GM12878 (cell line): ENCODE data around the gene SRA1. TPM values are rescaled to one million over a fixed set of nuclear protein-coding genes. Genes with fewer than 3 reads are reported as not detected.

Source experiments
- ATAC-seq: fragments of 200-7000 bp; cut with Tn5 transposase; 3 replicates; pipeline ENCODE4 v1.9.1; 2020; ENCODE audit warnings: mild to moderate bottlenecking, moderate library complexity
- BruUV-seq: library from RNA; stranded (reverse); fragments of 400-500 nt; replicated peaks from 2 replicates; lab custom pipeline; 2021; lab: Mats Ljungman, UMichigan
- CTCF ChIA-PET: fragments of 300-600 bp; sonication (Branson Sonifier 250); formaldehyde crosslinking; extraction: SDS; loops from one replicate; lab custom pipeline; 2021; ENCODE audit warnings: inconsistent platforms; lab: Yijun Ruan, JAX
- POLR2A ChIA-PET: fragments of 350-600 bp; formaldehyde crosslinking; extraction: SDS; loops from one replicate; lab custom pipeline; 2021; ENCODE audit warnings: inconsistent platforms; lab: Charles Lee
- RAD21 ChIA-PET: fragments of 300-600 bp; sonication (Branson Sonifier 250); formaldehyde crosslinking; loops from one replicate; lab custom pipeline; 2023; ENCODE audit warnings: antibody characterized with exemption; ENCODE audit not compliant: unreplicated experiment; lab: Charles Lee
- SMC1A ChIA-PET: fragments of 300-600 bp; sonication (Branson Sonifier 250); formaldehyde crosslinking; loops from one replicate; lab custom pipeline; 2023; ENCODE audit not compliant: unreplicated experiment, uncharacterized antibody; lab: Charles Lee
- DNase-seq: peaks from one replicate; pipeline ENCODE4 v3.0.0-alpha.2; 2011; ENCODE audit warnings: low read depth, low spot score
- FAIRE-seq: peaks from 3 replicates; lab custom pipeline; 2011; peaks lifted over from hg19 to GRCh38; lab: Jason Lieb, UNC
- H2AFZ ChIP-seq: 2 replicates; pipeline ENCODE4 v1.6.0; 2011; ENCODE audit warnings: low read depth, low read length, control low read depth; ENCODE audit not compliant: control insufficient read depth
- H3K27ac ChIP-seq: 2 replicates; pipeline ENCODE4 v1.5.1; 2011; ENCODE audit warnings: control low read depth; ENCODE audit not compliant: control insufficient read depth, insufficient read depth
- H3K27me3 ChIP-seq, 2 experiments: replicated peaks in 1 of 2; 2 replicates each; pipeline versions ENCODE4 v1.6.0 to v1.6.1; 2011; ENCODE audit warnings: low read length in 1 of 2; ENCODE audit not compliant: control insufficient read depth in 2 of 2, insufficient read depth in 2 of 2
- H3K36me3 ChIP-seq, 2 experiments: 2 replicates each; pipeline ENCODE4 v1.5.1; 2011; ENCODE audit warnings: low read length in 1 of 2; ENCODE audit not compliant: control insufficient read depth in 2 of 2, insufficient read depth in 2 of 2
- H3K4me1 ChIP-seq: 2 replicates; pipeline ENCODE4 v1.6.1; 2011; ENCODE audit warnings: mild to moderate bottlenecking, low read length, moderate library complexity, mixed read lengths; ENCODE audit not compliant: control insufficient read depth, insufficient read depth
- H3K4me2 ChIP-seq: 2 replicates; pipeline ENCODE4 v1.6.0; 2011; ENCODE audit warnings: control low read depth; ENCODE audit not compliant: control insufficient read depth, insufficient read depth
- H3K4me3 ChIP-seq: fragments of 200-600 bp; sonication (generic); 2 replicates; pipeline ENCODE4 v1.5.1; 2016
- H3K79me2 ChIP-seq: 2 replicates; pipeline ENCODE4 v1.6.0; 2011; ENCODE audit warnings: low read length; ENCODE audit not compliant: control insufficient read depth, insufficient read depth
- H3K9ac ChIP-seq: 2 replicates; pipeline ENCODE4 v1.8.0; 2011; ENCODE audit warnings: low read length, control low read depth, mixed read lengths; ENCODE audit not compliant: control insufficient read depth, insufficient read depth
- H3K9me3 ChIP-seq: replicated peaks from 3 replicates; pipeline ENCODE4 v1.5.1; 2011; ENCODE audit warnings: mild to moderate bottlenecking, low read length; ENCODE audit not compliant: control insufficient read depth, insufficient read depth
- H4K20me1 ChIP-seq: 2 replicates; pipeline ENCODE4 v1.6.0; 2011; ENCODE audit not compliant: control insufficient read depth, insufficient read depth
- CEBPB ChIP-seq, 2 experiments: fragments of 150-350 bp in 1 of 2; IDR thresholded peaks; 2 replicates each; pipeline ENCODE4 v1.6.1; 2012 to 2014; ENCODE audit warnings: low read depth in 2 of 2, low read length in 2 of 2, borderline replicate concordance in 1 of 2, inconsistent platforms in 1 of 2
- KLF5 ChIP-seq: fragments of 450-650 bp; IDR thresholded peaks from 2 replicates; pipeline ENCODE4 v1.6.1; 2014; ENCODE audit warnings: mild to moderate bottlenecking; ENCODE audit not compliant: partially characterized antibody
- PAX5 ChIP-seq: IDR thresholded peaks from 2 replicates; pipeline ENCODE4 v1.6.1; 2011; ENCODE audit warnings: low read depth, low read length, borderline replicate concordance
- PAX8 ChIP-seq: fragments of 450-650 bp; IDR thresholded peaks from 2 replicates; pipeline ENCODE4 v1.6.1; 2017; ENCODE audit warnings: mild to moderate bottlenecking, moderate library complexity
- RAD51 ChIP-seq: fragments of 450-650 bp; IDR thresholded peaks from 2 replicates; pipeline ENCODE4 v1.6.1; 2016; ENCODE audit warnings: moderate library complexity, mild to moderate bottlenecking, inconsistent platforms
- RB1 ChIP-seq: fragments of 450-650 bp; formaldehyde crosslinking; IDR thresholded peaks from 2 replicates; pipeline ENCODE4 v1.6.1; 2017; ENCODE audit warnings: mild to moderate bottlenecking, borderline replicate concordance
- SMARCA5 ChIP-seq: fragments of 450-650 bp; IDR thresholded peaks from 2 replicates; pipeline ENCODE4 v1.6.1; 2017; ENCODE audit warnings: mild to moderate bottlenecking
- SREBF1 ChIP-seq: IDR thresholded peaks from 2 replicates; pipeline ENCODE4 v1.6.1; 2012; ENCODE audit warnings: mild to moderate bottlenecking, low read length
- TCF3 ChIP-seq: IDR thresholded peaks from 2 replicates; pipeline ENCODE4 v1.6.1; 2012; ENCODE audit warnings: low read depth, mild to moderate bottlenecking, low read length, borderline replicate concordance; ENCODE audit not compliant: insufficient read depth
- WGBS: methylation state at CpG from one replicate; pipeline ENCODE4 v1.1.6; 2016; ENCODE audit warnings: low lambda C conversion rate; ENCODE audit not compliant: insufficient replicate concordance, insufficient coverage; ENCODE audit errors: missing lambda C conversion rate; 5-methylcytosine and 5-hydroxymethylcytosine counted together
- in situ Hi-C: fragments of 300-500 bp; cut with MboI; formaldehyde crosslinking; loops from 9 replicates; pipeline ENCODE4 v1.14.3; 2018; ENCODE audit warnings: mixed read lengths
- intact Hi-C: fragments of 100-400 bp; cut with micrococcal nuclease; formaldehyde crosslinking; loops from one replicate; pipeline ENCODE4 v1.14.2; 2022; ENCODE audit not compliant: unreplicated experiment
- microRNA-seq: library from miRNA; unstranded; fragments of <30 nt; microRNA quantifications from one replicate; pipeline ENCODE4, GENCODE V29; 2018
- polyA plus RNA-seq, 11 experiments: library from polyadenylated mRNA; depleted of rRNA in 4 of 11; unstranded in 6 of 11; stranded (reverse) in 5 of 11; fragments of >200 nt; fragmentation: Nextera tagmentation in 4 of 11; fragmentation: Illumina TruSeq in 1 of 11; extraction: Ambion mirVana in 4 of 11; extraction: Trizol in 1 of 11; gene quantifications; 1 replicate in 1 of 11; 2 replicates in 10 of 11; pipeline versions ENCODE4 v1.2.1 to v1.2.3, GENCODE V29; 2011 to 2016; ENCODE audit warnings: inconsistent platforms in 2 of 11, missing spikeins in 2 of 11, low read depth in 1 of 11
- small RNA-seq: library from RNA; depleted of rRNA; stranded (forward); fragments of <200 nt; gene quantifications from one replicate; pipeline ENCODE3, GENCODE V24; 2014
- total RNA-seq, 4 experiments: library from RNA; depleted of rRNA in 3 of 4; stranded (reverse); fragments of >200 nt in 3 of 4; fragmentation: Illumina TruSeq in 1 of 4; extraction: Trizol in 1 of 4; gene quantifications; 2 replicates each; pipeline versions ENCODE4 v1.2.1 to v1.2.3, GENCODE V29; 2013 to 2021

The SRA1 gene
- total and polyA plus RNA-seq, 10 of the 15 experiments (the other 5 are each of a cell fraction or from before 2014, with no cell fraction given): 35.3 to 127 (median 56.1) TPM

GRCh38 chr5:140509898-140510297 lies 47.4 kb downstream of the SRA1 start (continued):
- TF ChIP-seq TCF3: no peak
- TF ChIP-seq KLF5: no peak
- no peak for TF ChIP-seq CEBPB (IDR thresholded peaks at IDR 0.05; ENCODE audit: borderline replicate concordance in 1 of 2, low read depth in 2 of 2, low read length in 2 of 2)
- TF ChIP-seq, all 136 proteins: peak for 0

GRCh38 chr5:140502834-140503233 lies 54.4 kb downstream of the SRA1 start:
- ChIA-PET SMC1A (no interaction called here), CTCF (interaction anchor here (0.9 to 1.2 kb wide), 3 partner anchors 32 to 133 kb away, joined by 3 to 4 read pairs (median 3); no protein-coding TSS in a partner anchor), POLR2A (interaction anchor here (0.7 kb wide), 1 partner anchor 55 kb away, joined by 3 read pairs; no protein-coding TSS in a partner anchor), RAD21 (no interaction called here)
- Histone ChIP-seq H3K9ac (no peak overlapping the region), H3K36me3 (peaks cover 3 to 24% of the 10 kb centered on the region in 2 experiments), H3K27ac (no peak overlapping the region), H2AFZ (no peak overlapping the region), H3K4me3 (no peak overlapping the region), H3K4me2 (no peak overlapping the region), H3K4me1 (no peaks in the 10 kb centered on the region), H3K9me3 (no peaks in the 10 kb centered on the region), H4K20me1 (no peaks in the 10 kb centered on the region), H3K79me2 (no peaks in the 10 kb centered on the region), H3K27me3 (no peaks in the 10 kb centered on the region)
- 100% methylated on average over 2 of the region's 2 CpGs for WGBS
- TF ChIP-seq RAD51 (no peak), SMARCA5 (no peak), SREBF1 (no peak), PAX8 (no peak), PAX5 (no peak), RB1 (no peak)
- DNase-seq (no peak), ATAC-seq (no peak), FAIRE-seq (no peak)
- intact Hi-C loops: no loop called here
- no TSS peak for BruUV-seq
- in situ Hi-C loops: no loop called here

Small RNA genes lying within 50 kb of the gene (microRNA-seq; reads per million reads assigned to microRNA genes)
- not detected for gene MIR6831

Small RNA genes lying within 50 kb of the gene (small RNA-seq; reads per million reads assigned to genes)
- gene RF00279: not detected
- not detected for gene RF00443

Other genes starting within 250 kb of the SRA1 start
Only the 7 nearest of the 19 such genes appear.
- 2.0 and 3.7 TPM in 2 replicates for gene EIF4EBP3, start 9.8 kb downstream of the SRA1 start, total RNA-seq (2014; rRNA removed)
- 2.9 and 3.6 TPM in 2 replicates for gene EIF4EBP3, start 9.8 kb downstream of the SRA1 start, total RNA-seq (2014; rRNA removed; fragmentation: Illumina TruSeq; extraction: Trizol)
- gene EIF4EBP3, start 9.8 kb downstream of the SRA1 start, total RNA-seq (2021): 6.2 and 9.3 TPM in 2 replicates
- 2.8 and 3.5 TPM in 2 replicates for gene EIF4EBP3, start 9.8 kb downstream of the SRA1 start, polyA plus RNA-seq (2011; rRNA removed)
- gene EIF4EBP3, start 9.8 kb downstream of the SRA1 start, polyA plus RNA-seq (2014; fragmentation: Illumina TruSeq; extraction: Trizol): 2.2 and 4.6 TPM in 2 replicates
- 10 to 100 TPM in 1 of 2 experiments, 1 to 10 TPM in 1; 6.3 to 16.1 TPM for gene EIF4EBP3, start 9.8 kb downstream of the SRA1 start, polyA plus RNA-seq (2014; fragmentation: Nextera tagmentation; extraction: Ambion mirVana)
- 7.5 and 8.3 TPM in 2 replicates for gene EIF4EBP3, start 9.8 kb downstream of the SRA1 start, polyA plus RNA-seq (2014; rRNA removed)
- 10 to 100 TPM in 1 of 2 experiments, 1 to 10 TPM in 1; 9.5 to 10.2 TPM for gene EIF4EBP3, start 9.8 kb downstream of the SRA1 start, polyA plus RNA-seq (2016; fragmentation: Nextera tagmentation; extraction: Ambion mirVana)
- 10.7 and 13.7 TPM in 2 replicates for gene APBB3, start 7.1 kb upstream of the SRA1 start, total RNA-seq (2014; rRNA removed)
- gene APBB3, start 7.1 kb upstream of the SRA1 start, total RNA-seq (2014; rRNA removed; fragmentation: Illumina TruSeq; extraction: Trizol): 6.1 and 6.2 TPM in 2 replicates
- gene APBB3, start 7.1 kb upstream of the SRA1 start, total RNA-seq (2021): 19.2 and 20.0 TPM in 2 replicates
- 25.0 and 33.3 TPM in 2 replicates for gene APBB3, start 7.1 kb upstream of the SRA1 start, polyA plus RNA-seq (2011; rRNA removed)
- 8.1 and 11.1 TPM in 2 replicates for gene APBB3, start 7.1 kb upstream of the SRA1 start, polyA plus RNA-seq (2014; fragmentation: Illumina TruSeq; extraction: Trizol)
- under 1 TPM; 0.35 to 0.84 TPM for gene APBB3, start 7.1 kb upstream of the SRA1 start, polyA plus RNA-seq (2014; fragmentation: Nextera tagmentation; extraction: Ambion mirVana)
- 25.0 and 28.1 TPM in 2 replicates for gene APBB3, start 7.1 kb upstream of the SRA1 start, polyA plus RNA-seq (2014; rRNA removed)
- 10 to 100 TPM; 15.0 to 15.6 TPM for gene APBB3, start 7.1 kb upstream of the SRA1 start, polyA plus RNA-seq (2016; fragmentation: Nextera tagmentation; extraction: Ambion mirVana)
- 36.9 and 44.6 TPM in 2 replicates for gene SLC35A4, start 7.4 kb upstream of the SRA1 start, total RNA-seq (2014; rRNA removed)
- 22.2 and 23.8 TPM in 2 replicates for gene SLC35A4, start 7.4 kb upstream of the SRA1 start, total RNA-seq (2014; rRNA removed; fragmentation: Illumina TruSeq; extraction: Trizol)
- 133 and 134 TPM in 2 replicates for gene SLC35A4, start 7.4 kb upstream of the SRA1 start, total RNA-seq (2021)
- 57.1 and 167 TPM in 2 replicates for gene SLC35A4, start 7.4 kb upstream of the SRA1 start, polyA plus RNA-seq (2011; rRNA removed)
- gene SLC35A4, start 7.4 kb upstream of the SRA1 start, polyA plus RNA-seq (2014; fragmentation: Illumina TruSeq; extraction: Trizol): 145 and 150 TPM in 2 replicates
- 10 to 100 TPM; 27.8 to 31.7 TPM for gene SLC35A4, start 7.4 kb upstream of the SRA1 start, polyA plus RNA-seq (2014; fragmentation: Nextera tagmentation; extraction: Ambion mirVana)
- 96.4 and 103 TPM in 2 replicates for gene SLC35A4, start 7.4 kb upstream of the SRA1 start, polyA plus RNA-seq (2014; rRNA removed)
- 100 to 1,000 TPM; 132 to 154 TPM for gene SLC35A4, start 7.4 kb upstream of the SRA1 start, polyA plus RNA-seq (2016; fragmentation: Nextera tagmentation; extraction: Ambion mirVana)
- gene CD14, start 75.7 kb upstream of the SRA1 start, total RNA-seq (2014; rRNA removed): 0.11 and 0.33 TPM in 2 replicates
- gene CD14, start 75.7 kb upstream of the SRA1 start, total RNA-seq (2014; rRNA removed; fragmentation: Illumina TruSeq; extraction: Trizol): 0.09 TPM in 1 of 2 replicates, not detected in the other
- gene CD14, start 75.7 kb upstream of the SRA1 start, total RNA-seq (2021): 0.21 and 0.72 TPM in 2 replicates
- gene CD14, start 75.7 kb upstream of the SRA1 start, polyA plus RNA-seq (2011; rRNA removed): not detected in 2 replicates
- 0.24 TPM in 1 of 2 replicates, not detected in the other for gene CD14, start 75.7 kb upstream of the SRA1 start, polyA plus RNA-seq (2014; fragmentation: Illumina TruSeq; extraction: Trizol)
- gene CD14, start 75.7 kb upstream of the SRA1 start, polyA plus RNA-seq (2014; fragmentation: Nextera tagmentation; extraction: Ambion mirVana): not detected
- 0.18 and 0.28 TPM in 2 replicates for gene CD14, start 75.7 kb upstream of the SRA1 start, polyA plus RNA-seq (2014; rRNA removed)
- under 1 TPM in 1 of 2 experiments, not detected in 1; 0.26 TPM for gene CD14, start 75.7 kb upstream of the SRA1 start, polyA plus RNA-seq (2016; fragmentation: Nextera tagmentation; extraction: Ambion mirVana)
- gene TMCO6, start 82.0 kb upstream of the SRA1 start, total RNA-seq (2014; rRNA removed): 12.6 and 16.2 TPM in 2 replicates
- 6.9 and 7.1 TPM in 2 replicates for gene TMCO6, start 82.0 kb upstream of the SRA1 start, total RNA-seq (2014; rRNA removed; fragmentation: Illumina TruSeq; extraction: Trizol)
- 15.5 and 21.6 TPM in 2 replicates for gene TMCO6, start 82.0 kb upstream of the SRA1 start, total RNA-seq (2021)
- 6.7 and 8.4 TPM in 2 replicates for gene TMCO6, start 82.0 kb upstream of the SRA1 start, polyA plus RNA-seq (2011; rRNA removed)
- gene TMCO6, start 82.0 kb upstream of the SRA1 start, polyA plus RNA-seq (2014; fragmentation: Illumina TruSeq; extraction: Trizol): 7.3 and 10.8 TPM in 2 replicates
- 1 to 10 TPM; 4.1 to 4.3 TPM for gene TMCO6, start 82.0 kb upstream of the SRA1 start, polyA plus RNA-seq (2014; fragmentation: Nextera tagmentation; extraction: Ambion mirVana)
- 15.9 and 16.8 TPM in 2 replicates for gene TMCO6, start 82.0 kb upstream of the SRA1 start, polyA plus RNA-seq (2014; rRNA removed)
- gene TMCO6, start 82.0 kb upstream of the SRA1 start, polyA plus RNA-seq (2016; fragmentation: Nextera tagmentation; extraction: Ambion mirVana): 10 to 100 TPM; 12.9 to 13.2 TPM
- 179 and 204 TPM in 2 replicates for gene NDUFA2, start 90.2 kb upstream of the SRA1 start, total RNA-seq (2014; rRNA removed)
- gene NDUFA2, start 90.2 kb upstream of the SRA1 start, total RNA-seq (2014; rRNA removed; fragmentation: Illumina TruSeq; extraction: Trizol): 78.5 and 82.1 TPM in 2 replicates
- gene NDUFA2, start 90.2 kb upstream of the SRA1 start, total RNA-seq (2021): 97.6 and 104 TPM in 2 replicates
- 154 and 202 TPM in 2 replicates for gene NDUFA2, start 90.2 kb upstream of the SRA1 start, polyA plus RNA-seq (2011; rRNA removed)
- 33.5 and 67.2 TPM in 2 replicates for gene NDUFA2, start 90.2 kb upstream of the SRA1 start, polyA plus RNA-seq (2014; fragmentation: Illumina TruSeq; extraction: Trizol)
- gene NDUFA2, start 90.2 kb upstream of the SRA1 start, polyA plus RNA-seq (2014; fragmentation: Nextera tagmentation; extraction: Ambion mirVana): 100 to 1,000 TPM; 488 to 549 TPM
- gene NDUFA2, start 90.2 kb upstream of the SRA1 start, polyA plus RNA-seq (2014; rRNA removed): 202 and 240 TPM in 2 replicates
- gene NDUFA2, start 90.2 kb upstream of the SRA1 start, polyA plus RNA-seq (2016; fragmentation: Nextera tagmentation; extraction: Ambion mirVana): 100 to 1,000 TPM; 267 to 268 TPM
- gene IK, start 90.4 kb upstream of the SRA1 start, total RNA-seq (2014; rRNA removed): 68.2 and 77.6 TPM in 2 replicates
- gene IK, start 90.4 kb upstream of the SRA1 start, total RNA-seq (2014; rRNA removed; fragmentation: Illumina TruSeq; extraction: Trizol): 135 and 137 TPM in 2 replicates
- gene IK, start 90.4 kb upstream of the SRA1 start, total RNA-seq (2021): 67.7 and 75.7 TPM in 2 replicates
- 131 and 153 TPM in 2 replicates for gene IK, start 90.4 kb upstream of the SRA1 start, polyA plus RNA-seq (2011; rRNA removed)
- 158 and 180 TPM in 2 replicates for gene IK, start 90.4 kb upstream of the SRA1 start, polyA plus RNA-seq (2014; fragmentation: Illumina TruSeq; extraction: Trizol)
- 100 to 1,000 TPM in 1 of 2 experiments, 10 to 100 TPM in 1; 77.2 to 128 TPM for gene IK, start 90.4 kb upstream of the SRA1 start, polyA plus RNA-seq (2014; fragmentation: Nextera tagmentation; extraction: Ambion mirVana)
- gene IK, start 90.4 kb upstream of the SRA1 start, polyA plus RNA-seq (2014; rRNA removed): 81.5 and 90.5 TPM in 2 replicates
- 100 to 1,000 TPM; 108 to 119 TPM for gene IK, start 90.4 kb upstream of the SRA1 start, polyA plus RNA-seq (2016; fragmentation: Nextera tagmentation; extraction: Ambion mirVana)